Activated CD4-positive, alpha-beta T cell treated with anti-CD3 and anti-CD28 coated beads, Interleukin-2, amount 50 U/mL, for 16 hours (primary cell): ENCODE data around the gene INTS3.

Experiments
- DNase-seq: peaks from one replicate; pipeline ENCODE4 v3.0.0-alpha.2; 2020

INTS3 gene, protein sequence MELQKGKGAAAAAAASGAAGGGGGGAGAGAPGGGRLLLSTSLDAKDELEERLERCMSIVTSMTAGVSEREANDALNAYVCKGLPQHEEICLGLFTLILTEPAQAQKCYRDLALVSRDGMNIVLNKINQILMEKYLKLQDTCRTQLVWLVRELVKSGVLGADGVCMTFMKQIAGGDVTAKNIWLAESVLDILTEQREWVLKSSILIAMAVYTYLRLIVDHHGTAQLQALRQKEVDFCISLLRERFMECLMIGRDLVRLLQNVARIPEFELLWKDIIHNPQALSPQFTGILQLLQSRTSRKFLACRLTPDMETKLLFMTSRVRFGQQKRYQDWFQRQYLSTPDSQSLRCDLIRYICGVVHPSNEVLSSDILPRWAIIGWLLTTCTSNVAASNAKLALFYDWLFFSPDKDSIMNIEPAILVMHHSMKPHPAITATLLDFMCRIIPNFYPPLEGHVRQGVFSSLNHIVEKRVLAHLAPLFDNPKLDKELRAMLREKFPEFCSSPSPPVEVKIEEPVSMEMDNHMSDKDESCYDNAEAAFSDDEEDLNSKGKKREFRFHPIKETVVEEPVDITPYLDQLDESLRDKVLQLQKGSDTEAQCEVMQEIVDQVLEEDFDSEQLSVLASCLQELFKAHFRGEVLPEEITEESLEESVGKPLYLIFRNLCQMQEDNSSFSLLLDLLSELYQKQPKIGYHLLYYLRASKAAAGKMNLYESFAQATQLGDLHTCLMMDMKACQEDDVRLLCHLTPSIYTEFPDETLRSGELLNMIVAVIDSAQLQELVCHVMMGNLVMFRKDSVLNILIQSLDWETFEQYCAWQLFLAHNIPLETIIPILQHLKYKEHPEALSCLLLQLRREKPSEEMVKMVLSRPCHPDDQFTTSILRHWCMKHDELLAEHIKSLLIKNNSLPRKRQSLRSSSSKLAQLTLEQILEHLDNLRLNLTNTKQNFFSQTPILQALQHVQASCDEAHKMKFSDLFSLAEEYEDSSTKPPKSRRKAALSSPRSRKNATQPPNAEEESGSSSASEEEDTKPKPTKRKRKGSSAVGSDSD

DNA sequence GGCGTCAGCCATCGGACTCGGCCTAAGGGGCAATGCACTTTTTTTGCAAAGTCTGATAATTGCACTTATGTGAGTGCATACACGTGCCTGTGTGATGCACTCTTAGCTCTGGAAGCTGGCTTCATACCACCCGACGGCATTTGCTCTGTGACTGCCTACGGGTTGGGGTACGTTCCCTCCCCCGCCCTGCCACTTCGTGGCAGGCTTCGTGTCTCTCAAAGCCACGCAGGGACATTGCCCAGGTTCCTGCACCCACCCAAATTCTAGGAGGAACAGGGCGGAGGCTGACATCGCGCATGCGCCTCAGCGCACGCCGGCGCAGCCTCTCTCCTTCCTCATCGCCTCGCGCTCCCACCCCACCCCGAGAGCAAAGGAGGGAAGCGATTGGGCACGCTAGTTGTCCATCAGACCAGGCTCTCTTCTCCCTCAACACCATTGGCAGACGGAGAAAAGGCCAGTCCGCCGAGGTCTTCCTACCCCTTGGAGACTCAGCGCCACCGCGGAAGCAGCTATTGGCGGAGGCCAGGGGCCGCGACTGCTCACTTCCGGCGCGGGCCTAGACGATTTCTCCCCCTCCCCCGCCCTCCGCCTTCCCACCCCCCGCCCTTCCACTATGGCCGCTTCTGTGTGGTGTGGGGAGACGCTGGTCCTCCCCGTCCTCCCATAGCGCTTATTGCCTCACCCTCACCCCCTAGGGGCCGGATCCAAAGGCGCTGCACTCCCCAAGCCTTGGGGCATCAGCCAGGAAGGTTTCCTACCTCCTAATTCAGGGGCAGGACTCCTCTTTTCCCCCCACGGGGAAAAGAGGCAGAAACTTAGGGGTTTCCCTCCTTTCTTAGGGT lies at the start of gene INTS3:
Gene INTS3 (plus strand): TSS at position 588 of the 842 bp plus-strand sequence. CDS start 585 bp downstream, outside the sequence.
- DNase-seq: peak; percentile 100

DNA sequence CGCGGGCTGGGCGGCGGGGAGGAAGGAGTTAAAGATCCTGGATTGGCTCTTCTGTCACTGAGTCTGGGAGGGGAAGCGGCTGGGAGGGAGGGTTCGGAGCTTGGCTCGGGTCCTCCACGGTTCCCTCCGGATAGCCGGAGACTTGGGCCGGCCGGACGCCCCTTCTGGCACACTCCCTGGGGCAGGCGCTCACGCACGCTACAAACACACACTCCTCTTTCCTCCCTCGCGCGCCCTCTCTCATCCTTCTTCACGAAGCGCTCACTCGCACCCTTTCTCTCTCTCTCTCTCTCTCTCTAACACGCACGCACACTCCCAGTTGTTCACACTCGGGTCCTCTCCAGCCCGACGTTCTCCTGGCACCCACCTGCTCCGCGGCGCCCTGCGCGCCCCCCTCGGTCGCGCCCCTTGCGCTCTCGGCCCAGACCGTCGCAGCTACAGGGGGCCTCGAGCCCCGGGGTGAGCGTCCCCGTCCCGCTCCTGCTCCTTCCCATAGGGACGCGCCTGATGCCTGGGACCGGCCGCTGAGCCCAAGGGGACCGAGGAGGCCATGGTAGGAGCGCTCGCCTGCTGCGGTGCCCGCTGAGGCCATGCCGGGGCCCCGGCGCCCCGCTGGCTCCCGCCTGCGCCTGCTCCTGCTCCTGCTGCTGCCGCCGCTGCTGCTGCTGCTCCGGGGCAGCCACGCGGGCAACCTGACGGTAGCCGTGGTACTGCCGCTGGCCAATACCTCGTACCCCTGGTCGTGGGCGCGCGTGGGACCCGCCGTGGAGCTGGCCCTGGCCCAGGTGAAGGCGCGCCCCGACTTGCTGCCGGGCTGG lies 49.1 kb upstream of the INTS3 start, which contains the start of gene NPR1:
Gene NPR1 (plus strand): TSS at position 170 of the 818 bp plus-strand sequence. CDS start 421 bp downstream, at position 591.
- DNase-seq: no peak

GRCh38 chr1:153679337-153680119 lies 48.3 kb upstream of the INTS3 start:
- no peak for DNase-seq

GRCh38 chr1:153680120-153680403 lies 47.8 kb upstream of the INTS3 start:
- no peak for DNase-seq

- no peak for DNase-seq
Observed at GRCh38 chr1:153682730-153683129, 45.1 kb upstream of the INTS3 start.

DNA sequence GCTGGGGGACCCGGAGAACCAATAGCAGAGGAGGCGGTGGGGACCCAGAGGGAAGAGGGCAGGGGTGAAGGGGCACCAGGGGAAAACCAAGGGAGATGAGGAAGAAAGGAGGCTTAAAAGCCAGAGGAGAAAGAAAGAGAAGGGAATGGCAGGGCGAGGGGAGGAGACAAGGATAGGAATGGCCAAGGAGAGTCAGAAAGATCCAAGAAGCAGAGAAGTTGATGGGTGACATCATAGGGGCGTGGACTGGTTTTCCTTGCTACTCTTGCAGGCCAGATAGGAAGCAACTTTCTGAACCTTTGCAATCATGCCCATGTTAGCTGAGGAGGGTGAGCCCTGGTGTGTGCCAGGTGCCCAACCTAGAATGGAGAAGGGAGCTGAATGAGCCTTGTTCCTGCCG lies 44.0 kb upstream of the INTS3 start:
- no peak for DNase-seq

DNA sequence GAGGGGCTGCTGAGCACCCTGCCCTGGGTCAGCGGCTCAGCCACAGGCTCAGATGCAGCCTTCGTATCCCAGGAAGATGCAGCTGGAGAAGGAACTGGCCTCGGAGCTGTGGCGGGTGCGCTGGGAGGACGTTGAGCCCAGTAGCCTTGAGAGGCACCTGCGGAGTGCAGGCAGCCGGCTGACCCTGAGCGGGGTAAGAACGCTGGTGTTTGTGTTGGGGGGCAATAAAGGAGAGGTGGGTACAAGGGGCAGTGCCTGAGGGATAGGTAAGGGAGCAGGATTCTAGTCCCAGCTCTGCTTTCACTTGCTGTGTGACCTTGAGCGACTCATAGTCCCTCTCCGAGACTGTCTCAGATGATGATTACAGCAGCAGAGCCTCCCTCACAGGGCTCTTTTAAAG lies 43.0 kb upstream of the INTS3 start:
- no peak for DNase-seq

- no peak for DNase-seq
Observed at GRCh38 chr1:153685544-153686340, 42.1 kb upstream of the INTS3 start.

DNA sequence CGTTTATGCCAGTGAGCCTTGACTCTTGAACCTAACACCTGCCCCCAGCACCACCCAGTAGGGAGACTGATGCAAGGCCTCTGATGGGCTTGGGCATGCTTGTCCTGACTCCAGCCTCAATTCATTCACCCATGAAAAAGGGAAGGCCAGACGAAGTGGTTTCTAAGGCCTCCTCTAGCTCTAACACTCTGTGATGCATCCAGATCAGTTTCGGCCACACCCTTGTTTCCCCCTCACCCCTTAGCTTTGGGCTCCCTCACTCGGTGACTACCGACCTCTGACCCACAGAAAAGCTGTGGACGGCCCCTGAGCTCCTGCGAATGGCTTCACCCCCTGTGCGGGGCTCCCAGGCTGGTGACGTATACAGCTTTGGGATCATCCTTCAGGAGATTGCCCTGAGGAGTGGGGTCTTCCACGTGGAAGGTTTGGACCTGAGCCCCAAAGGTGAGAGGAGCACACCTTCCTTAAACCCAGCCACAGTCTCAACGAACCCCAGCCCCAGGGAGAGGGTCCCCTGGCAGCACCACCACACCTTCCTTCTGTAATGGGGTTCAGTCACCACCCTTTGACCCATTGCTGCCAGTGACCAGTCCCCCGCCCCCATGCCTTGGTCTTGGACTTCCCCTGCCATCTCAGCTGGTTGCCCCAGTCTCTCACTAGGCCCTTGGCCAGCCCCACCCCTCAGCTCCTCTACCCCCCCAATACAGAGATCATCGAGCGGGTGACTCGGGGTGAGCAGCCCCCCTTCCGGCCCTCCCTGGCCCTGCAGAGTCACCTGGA lies 40.3 kb upstream of the INTS3 start:
- DNase-seq: no peak

DNA sequence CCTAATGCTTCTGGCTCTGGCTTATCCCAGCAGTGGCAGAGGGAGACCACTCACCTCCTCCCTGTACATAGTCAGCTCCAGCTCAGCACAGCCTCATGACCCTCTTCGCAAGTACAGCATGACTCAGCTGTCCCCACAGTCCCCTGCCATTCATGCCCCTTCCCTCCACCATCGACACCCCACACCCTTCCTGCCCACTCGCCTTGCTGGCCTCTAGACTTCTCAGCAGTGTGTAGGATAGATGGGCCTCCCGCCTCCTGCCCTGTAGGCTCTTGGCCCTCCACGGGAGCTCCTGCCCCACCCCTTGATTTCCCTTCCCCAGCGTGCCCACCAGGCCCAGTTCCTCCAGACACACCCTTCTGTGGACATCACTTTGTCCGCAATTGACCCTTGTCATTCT lies 39.6 kb upstream of the INTS3 start:
- no peak for DNase-seq

GRCh38 chr1:153688736-153689328 lies 39.0 kb upstream of the INTS3 start:
- no peak for DNase-seq

DNA sequence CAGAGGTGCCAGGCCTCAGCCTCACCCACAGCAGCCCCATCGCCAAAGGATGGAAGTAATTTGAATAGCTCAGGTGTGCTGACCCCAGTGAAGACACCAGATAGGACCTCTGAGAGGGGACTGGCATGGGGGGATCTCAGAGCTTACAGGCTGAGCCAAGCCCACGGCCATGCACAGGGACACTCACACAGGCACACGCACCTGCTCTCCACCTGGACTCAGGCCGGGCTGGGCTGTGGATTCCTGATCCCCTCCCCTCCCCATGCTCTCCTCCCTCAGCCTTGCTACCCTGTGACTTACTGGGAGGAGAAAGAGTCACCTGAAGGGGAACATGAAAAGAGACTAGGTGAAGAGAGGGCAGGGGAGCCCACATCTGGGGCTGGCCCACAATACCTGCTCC lies 34.4 kb upstream of the INTS3 start:
- DNase-seq: no peak

DNA sequence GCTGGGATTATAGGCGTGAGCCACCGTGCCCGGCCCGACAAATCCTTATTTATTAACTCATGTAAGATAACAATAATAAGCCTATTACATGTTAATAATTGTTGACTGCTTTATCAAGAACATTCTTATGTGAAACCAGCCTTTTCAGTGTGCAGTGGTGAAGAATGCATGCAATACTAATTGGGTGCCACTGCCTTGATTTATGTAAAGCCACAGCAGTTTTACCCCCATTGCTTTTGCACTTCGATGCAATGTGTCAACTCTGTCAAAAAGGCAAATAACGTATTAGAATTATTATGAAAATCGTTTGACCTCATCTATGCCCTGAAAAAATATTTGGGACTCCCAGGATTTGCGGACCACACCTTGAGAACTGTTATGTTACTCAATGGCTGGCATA lies 31.1 kb upstream of the INTS3 start:
- no peak for DNase-seq

DNA sequence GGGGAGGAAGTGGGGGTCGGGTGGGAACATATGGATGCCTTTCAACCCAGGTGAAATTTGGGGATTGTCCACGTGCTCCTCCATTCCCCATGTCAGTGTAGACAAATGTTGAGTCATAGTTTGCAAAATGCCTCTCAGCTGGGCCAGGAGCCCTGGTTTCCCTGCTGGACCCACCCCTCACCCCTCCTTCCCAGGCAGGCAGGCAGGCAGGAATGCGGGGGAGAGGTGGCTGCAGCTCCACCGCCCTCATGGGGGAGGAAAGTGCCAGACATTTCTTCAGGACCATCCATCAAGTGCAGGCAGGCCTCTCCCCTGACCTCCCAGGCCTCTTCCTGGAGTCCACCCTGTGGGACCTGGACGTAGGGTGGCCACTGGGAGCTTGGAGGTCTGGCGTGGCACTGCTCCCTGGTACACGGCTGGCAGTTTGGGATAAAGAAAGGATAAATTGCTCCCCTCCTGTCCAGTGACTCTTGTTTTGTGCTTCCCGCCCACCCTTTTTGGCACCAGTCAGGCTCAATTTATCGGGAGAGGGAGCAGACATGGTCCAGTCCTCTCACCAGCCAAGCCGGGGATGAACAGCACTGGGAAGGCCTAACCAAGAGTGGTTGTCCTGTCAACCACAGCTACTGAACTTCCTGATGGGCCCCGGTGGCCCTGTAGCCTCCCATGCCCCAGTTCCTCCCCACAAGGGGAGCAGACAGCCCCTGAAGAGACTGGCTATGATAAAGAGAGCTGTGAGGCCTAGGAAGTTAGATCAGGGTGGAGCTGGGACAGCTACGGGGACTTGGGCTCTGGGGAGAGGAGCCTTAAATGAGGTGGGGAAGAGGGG lies 30.4 kb upstream of the INTS3 start:
- DNase-seq: no peak

- no peak for DNase-seq
Observed at GRCh38 chr1:153698020-153698922, 29.6 kb upstream of the INTS3 start.

DNA sequence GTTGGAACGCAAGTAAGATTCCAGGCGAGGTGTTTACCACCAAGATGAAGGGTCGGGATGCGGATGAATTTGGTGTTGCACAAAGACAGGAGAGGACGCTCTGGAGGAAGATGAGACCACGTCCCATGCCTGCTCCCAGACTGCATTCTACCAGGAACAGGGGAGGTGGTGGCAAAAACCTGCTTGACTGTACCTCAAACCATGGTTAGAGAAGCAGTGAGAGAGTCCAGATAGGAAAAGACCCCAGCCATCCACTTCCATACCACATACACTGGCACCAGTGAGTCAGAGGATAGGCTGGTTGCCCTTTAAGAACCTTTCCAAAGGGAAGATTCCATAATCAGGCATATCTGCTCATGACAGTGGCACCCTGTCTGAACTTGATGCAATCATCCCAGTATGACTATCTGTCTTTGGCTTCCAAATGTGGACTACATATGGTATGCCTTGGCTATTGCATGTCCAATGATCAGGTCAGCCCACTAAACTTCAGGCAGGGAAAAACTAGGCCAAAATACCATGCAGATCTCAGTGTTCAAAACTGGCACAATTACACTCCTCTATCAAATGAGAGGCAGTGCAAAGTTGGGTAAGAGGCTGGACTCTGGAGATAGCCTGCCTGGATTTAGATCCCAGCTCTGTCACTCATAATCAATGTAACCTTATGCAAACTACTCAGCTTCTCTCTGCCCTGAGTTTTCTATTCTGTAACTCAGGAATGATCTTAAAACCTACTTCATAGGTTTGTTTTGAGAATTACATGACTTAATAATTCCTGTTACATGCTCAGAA lies 28.7 kb upstream of the INTS3 start:
- no peak for DNase-seq
